PC-3 (cell line): ENCODE data around the gene FOXO6. TPM values are rescaled to one million over a fixed set of nuclear protein-coding genes. Genes with fewer than 3 reads are reported as not detected.

Experiments
- ATAC-seq: fragments of 200-7000 bp; cut with Tn5 transposase; 2 replicates; pipeline ENCODE4 v1.9.1; 2020; ENCODE audit warnings: mild to moderate bottlenecking, moderate library complexity
- BruUV-seq: library from RNA; stranded (reverse); fragments of 400-500 nt; replicated peaks from 2 replicates; lab custom pipeline; 2021; lab: Mats Ljungman, UMichigan
- CTCF ChIA-PET: fragments of 300-600 bp; sonication (Branson Sonifier 250); formaldehyde crosslinking; loops from one replicate; lab custom pipeline; 2022; ENCODE audit warnings: antibody characterized with exemption; lab: Charles Lee
- POLR2A ChIA-PET: fragments of 300-600 bp; sonication (Branson Sonifier 250); formaldehyde crosslinking; loops from one replicate; lab custom pipeline; 2022; ENCODE audit warnings: antibody characterized with exemption; ENCODE audit not compliant: unreplicated experiment; lab: Charles Lee
- DNase-seq: peaks from one replicate; pipeline ENCODE4 v3.0.0-alpha.2; 2015
- H2AFZ ChIP-seq: fragments of 300-600 bp; sonication (generic); 2 replicates; pipeline ENCODE4 v1.6.0; 2016; ENCODE audit warnings: antibody characterized with exemption, low read length
- H3F3A ChIP-seq: fragments of 300-600 bp; sonication (generic); one replicate; pipeline ENCODE4 v1.6.0; 2017; ENCODE audit warnings: antibody characterized with exemption, low read length, control low read depth, mild to moderate bottlenecking; ENCODE audit not compliant: unreplicated experiment
- H3K27ac ChIP-seq: fragments of 300-600 bp; sonication (generic); 2 replicates; pipeline ENCODE4 v1.5.1; 2016; ENCODE audit warnings: mild to moderate bottlenecking, low read length
- H3K27me3 ChIP-seq: fragments of 300-600 bp; sonication (generic); 2 replicates; pipeline ENCODE4 v1.6.1; 2016; ENCODE audit warnings: low read length, mixed read lengths
- H3K36me3 ChIP-seq: fragments of 300-600 bp; sonication (generic); 2 replicates; pipeline ENCODE4 v1.6.1; 2016; ENCODE audit warnings: low read depth, mixed run types, low read length, mixed read lengths
- H3K4me1 ChIP-seq: fragments of 300-600 bp; sonication (generic); 2 replicates; pipeline ENCODE4 v1.5.1; 2016; ENCODE audit warnings: low read length; ENCODE audit not compliant: insufficient read depth
- H3K4me2 ChIP-seq: fragments of 300-600 bp; sonication (generic); 2 replicates; pipeline ENCODE4 v1.6.0; 2016; ENCODE audit warnings: low read length
- H3K4me3 ChIP-seq: fragments of 300-600 bp; sonication (generic); 2 replicates; pipeline ENCODE4 v1.5.1; 2016; ENCODE audit warnings: mild to moderate bottlenecking, low read length, mixed read lengths
- H3K79me2 ChIP-seq: fragments of 300-600 bp; sonication (generic); 2 replicates; pipeline ENCODE4 v1.6.1; 2017; ENCODE audit warnings: low read length, mixed read lengths
- H3K9ac ChIP-seq: fragments of 300-600 bp; sonication (generic); 2 replicates; pipeline ENCODE4 v1.6.0; 2016; ENCODE audit warnings: mild to moderate bottlenecking, low read length
- H3K9me2 ChIP-seq: fragments of 300-600 bp; sonication (generic); replicated peaks from 2 replicates; pipeline ENCODE4 v1.6.1; 2016; ENCODE audit warnings: mixed run types, low read length, mixed read lengths
- H3K9me3 ChIP-seq: fragments of 300-600 bp; sonication (generic); 2 replicates; pipeline ENCODE4 v1.6.1; 2016; ENCODE audit warnings: low read length, mixed read lengths
- H4K20me1 ChIP-seq: fragments of 300-600 bp; sonication (generic); 2 replicates; pipeline ENCODE4 v1.6.1; 2016; ENCODE audit warnings: low read length, mixed read lengths
- EZH2 ChIP-seq: fragments of 300-600 bp; sonication (generic); IDR thresholded peaks from one replicate; pipeline ENCODE4 v1.6.1; 2017; ENCODE audit warnings: antibody characterized with exemption, mild to moderate bottlenecking, low read length; ENCODE audit not compliant: unreplicated experiment
- EZH2phosphoT487 ChIP-seq: fragments of 300-600 bp; sonication (generic); IDR thresholded peaks from 2 replicates; pipeline ENCODE4 v1.6.1; 2018; ENCODE audit warnings: mild to moderate bottlenecking, antibody characterized with exemption, low read length, borderline replicate concordance
- intact Hi-C: fragments of 100-400 bp; cut with micrococcal nuclease; formaldehyde crosslinking; loops from 2 replicates; pipeline ENCODE4 v1.9.0; 2023
- total RNA-seq: library from RNA; depleted of rRNA; stranded (reverse); fragments of >200 nt; gene quantifications from 2 replicates; pipeline ENCODE4 v1.2.3, GENCODE V29; 2014
- TF ChIP-seq, protein P1 (sequence below): fragments of 300-600 bp; sonication (generic); conservative IDR thresholded peaks from 2 replicates; pipeline ENCODE4 v1.5.1; 2017; ENCODE audit warnings: antibody characterized with exemption, low read depth, mild to moderate bottlenecking, low read length

FOXO6 gene
- total RNA-seq, 1 experiment from 2014 or later = 1.2 TPM

- POLR2A ChIA-PET = no interaction called here
- H3F3A ChIP-seq = no peaks in the 10 kb centered on the region
- H4K20me1 ChIP-seq = no peaks in the 10 kb centered on the region
Measured at GRCh38 chr1:41333146-41333784, 28.0 kb upstream of the FOXO6 start.

DNA sequence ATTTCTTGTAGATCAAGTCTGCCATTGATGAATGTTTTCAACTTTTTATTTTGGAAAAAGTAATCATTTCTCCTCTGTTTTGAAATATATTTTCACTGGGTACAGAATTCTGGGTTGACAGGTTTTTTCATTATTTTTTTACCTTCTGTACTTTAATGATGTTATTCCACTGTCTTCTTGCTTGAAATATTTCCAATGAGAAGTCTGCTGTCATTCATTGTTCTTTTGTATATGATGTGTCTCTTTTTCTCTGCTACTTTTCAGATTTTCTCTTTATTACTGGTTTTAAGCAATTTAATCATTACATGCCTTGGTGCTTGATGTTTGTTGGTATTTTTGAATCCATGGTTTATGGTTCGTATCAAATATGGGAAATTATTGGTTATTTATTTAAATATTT, 22.4 kb upstream of the FOXO6 start:
- H3K9me3 ChIP-seq = peaks cover 5% of the 10 kb centered on the region; the same call in 1 of the 2 replicates
- BruUV-seq = no TSS peak
- no peak overlapping the region for H3K9ac ChIP-seq
- no peaks in the 10 kb centered on the region for H3K27me3 ChIP-seq
- no peak overlapping the region for H2AFZ ChIP-seq
- no peak overlapping the region for H3K27ac ChIP-seq
- TF ChIP-seq EZH2phosphoT487 = no peak
- no peak for TF ChIP-seq EZH2
- TF ChIP-seq, protein P1, sequence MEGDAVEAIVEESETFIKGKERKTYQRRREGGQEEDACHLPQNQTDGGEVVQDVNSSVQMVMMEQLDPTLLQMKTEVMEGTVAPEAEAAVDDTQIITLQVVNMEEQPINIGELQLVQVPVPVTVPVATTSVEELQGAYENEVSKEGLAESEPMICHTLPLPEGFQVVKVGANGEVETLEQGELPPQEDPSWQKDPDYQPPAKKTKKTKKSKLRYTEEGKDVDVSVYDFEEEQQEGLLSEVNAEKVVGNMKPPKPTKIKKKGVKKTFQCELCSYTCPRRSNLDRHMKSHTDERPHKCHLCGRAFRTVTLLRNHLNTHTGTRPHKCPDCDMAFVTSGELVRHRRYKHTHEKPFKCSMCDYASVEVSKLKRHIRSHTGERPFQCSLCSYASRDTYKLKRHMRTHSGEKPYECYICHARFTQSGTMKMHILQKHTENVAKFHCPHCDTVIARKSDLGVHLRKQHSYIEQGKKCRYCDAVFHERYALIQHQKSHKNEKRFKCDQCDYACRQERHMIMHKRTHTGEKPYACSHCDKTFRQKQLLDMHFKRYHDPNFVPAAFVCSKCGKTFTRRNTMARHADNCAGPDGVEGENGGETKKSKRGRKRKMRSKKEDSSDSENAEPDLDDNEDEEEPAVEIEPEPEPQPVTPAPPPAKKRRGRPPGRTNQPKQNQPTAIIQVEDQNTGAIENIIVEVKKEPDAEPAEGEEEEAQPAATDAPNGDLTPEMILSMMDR = no peak
- intact Hi-C loops = no loop called here
- no peaks in the 10 kb centered on the region for H3K36me3 ChIP-seq
- ChIA-PET POLR2A (no interaction called here), CTCF (no interaction called here)
- no peaks in the 10 kb centered on the region for H3K79me2 ChIP-seq
- H3K4me2 ChIP-seq = no peak overlapping the region
- peaks cover 9% of the 10 kb centered on the region; the same call in 1 of the 2 replicates for H3K4me1 ChIP-seq
- no peaks in the 10 kb centered on the region for H3K9me2 ChIP-seq
- H3F3A ChIP-seq = no peaks in the 10 kb centered on the region
- no peak for ATAC-seq
- no peak for DNase-seq
- no peak overlapping the region for H3K4me3 ChIP-seq
- no peaks in the 10 kb centered on the region for H4K20me1 ChIP-seq

More at GRCh38 chr1:41333146-41333784, 28.0 kb upstream of the FOXO6 start:
- Histone ChIP-seq H3K9me3 (no peaks in the 10 kb centered on the region), H2AFZ (no peak overlapping the region), H3K27me3 (no peaks in the 10 kb centered on the region), H3K9ac (no peak overlapping the region), H3K4me1 (no peaks in the 10 kb centered on the region), H3K27ac (no peak overlapping the region), H3K4me2 (no peak overlapping the region), H3K9me2 (no peaks in the 10 kb centered on the region), H3K79me2 (no peaks in the 10 kb centered on the region), H3K4me3 (no peak overlapping the region), H3K36me3 (no peaks in the 10 kb centered on the region)
- intact Hi-C loops = no loop called here
- CTCF ChIA-PET = no interaction called here
- ATAC-seq (no peak), DNase-seq (peak; percentile 39)
- no TSS peak for BruUV-seq
- TF ChIP-seq EZH2phosphoT487 (no peak), EZH2 (no peak)
- TF ChIP-seq, protein P1 = no peak
